HCT116 (cell line): ENCODE results near the gene ARMH4. TPM values are rescaled to one million over a fixed set of nuclear protein-coding genes. Genes with fewer than 3 reads are reported as not detected.

ENCODE experiments used
- ATAC-seq: fragments of 200-7000 bp; cut with Tn5 transposase; 2 replicates; pipeline ENCODE4 v1.9.1; 2020; ENCODE audit warnings: mild to moderate bottlenecking, moderate library complexity
- BruUV-seq: library from RNA; stranded (reverse); fragments of 400-500 nt; replicated peaks from 2 replicates; lab custom pipeline; 2021; lab: Mats Ljungman, UMichigan
- CTCF ChIA-PET: fragments of 300-600 bp; sonication (Branson Sonifier 250); formaldehyde crosslinking; loops from one replicate; lab custom pipeline; 2021; ENCODE audit warnings: antibody characterized with exemption; lab: Charles Lee
- POLR2A ChIA-PET: fragments of 300-600, 350-600 bp; sonication (Branson Sonifier 250); formaldehyde crosslinking; loops from one replicate; lab custom pipeline; 2021; ENCODE audit warnings: antibody characterized with exemption; lab: Charles Lee
- RAD21 ChIA-PET, 2 experiments: fragments of 300-600 bp; sonication (Branson Sonifier 250); formaldehyde crosslinking; loops; one replicate each; lab custom pipeline; 2023; ENCODE audit warnings: low total read pairs in 2 of 2; ENCODE audit not compliant: uncharacterized antibody in 2 of 2, unreplicated experiment in 2 of 2, low non-redundant PET in 1 of 2; lab: Charles Lee
- DNase-seq: peaks from one replicate; pipeline ENCODE4 v3.0.0-alpha.2; 2010; ENCODE audit warnings: low read depth, low spot score
- H2AFZ ChIP-seq: fragments of 200-600 bp; shearing (Covaris generic), sonication (generic); 2 replicates; pipeline ENCODE4 v1.6.1; 2017; ENCODE audit warnings: low read depth, mixed run types, mixed read lengths, antibody characterized with exemption, low read length; ENCODE audit not compliant: poor library complexity, severe bottlenecking
- H3K27ac ChIP-seq: 2 replicates; pipeline ENCODE4 v1.5.1; 2012; ENCODE audit warnings: low read depth, low read length
- H3K27me3 ChIP-seq: fragments of 200-600 bp; sonication (generic); 2 replicates; pipeline ENCODE4 v1.6.1; 2016; ENCODE audit warnings: mixed run types, low read length, mixed read lengths; ENCODE audit not compliant: insufficient read depth
- H3K36me3 ChIP-seq, 2 experiments: fragments of 200-500 bp in 1 of 2; fragments of 200-600 bp in 1 of 2; sonication (Bioruptor generic) in 1 of 2; sonication (generic) in 1 of 2; 2 replicates each; pipeline versions ENCODE4 v1.5.1 to v1.6.1; 2014 to 2016; ENCODE audit warnings: low read length in 2 of 2, inconsistent platforms in 1 of 2, mixed read lengths in 1 of 2, mixed run types in 1 of 2; ENCODE audit not compliant: insufficient read depth in 2 of 2, control insufficient read depth in 1 of 2
- H3K4me1 ChIP-seq, 2 experiments: fragments of 200-600 bp in 1 of 2; sonication (generic) in 1 of 2; 2 replicates each; pipeline versions ENCODE4 v1.5.1 to v1.6.1; 2012 to 2017; ENCODE audit warnings: low read length in 2 of 2, inconsistent platforms in 1 of 2, mild to moderate bottlenecking in 1 of 2, mixed read lengths in 1 of 2, mixed run types in 1 of 2, moderate library complexity in 1 of 2; ENCODE audit not compliant: insufficient read depth in 2 of 2, control insufficient read depth in 1 of 2
- H3K4me2 ChIP-seq: fragments of 200-600 bp; sonication (generic); 2 replicates; pipeline ENCODE4 v1.6.1; 2017; ENCODE audit warnings: mixed run types, low read length, mixed read lengths
- H3K4me3 ChIP-seq, 2 experiments: fragments of 200-600 bp in 1 of 2; sonication (generic) in 1 of 2; replicated peaks in 1 of 2; 2 replicates each; pipeline ENCODE4 v1.5.1; 2011 to 2016; ENCODE audit warnings: low read length in 2 of 2, control low read depth in 1 of 2, low read depth in 1 of 2, mild to moderate bottlenecking in 1 of 2, mixed read lengths in 1 of 2, mixed run types in 1 of 2
- H3K79me2 ChIP-seq: fragments of 200-600 bp; sonication (generic); 2 replicates; pipeline ENCODE4 v1.6.1; 2017; ENCODE audit warnings: mild to moderate bottlenecking, mixed run types, low read length, moderate library complexity, mixed read lengths; ENCODE audit not compliant: insufficient read depth
- H3K9ac ChIP-seq: fragments of 200-600 bp; sonication (generic); 2 replicates; pipeline ENCODE4 v1.6.1; 2016; ENCODE audit warnings: low read length, mixed read lengths
- H3K9me2 ChIP-seq: fragments of 200-600 bp; sonication (generic), shearing (Covaris generic); 2 replicates; pipeline ENCODE4 v1.6.1; 2017; ENCODE audit warnings: mixed run types, mild to moderate bottlenecking, moderate library complexity; ENCODE audit not compliant: insufficient read depth
- H3K9me3 ChIP-seq, 2 experiments: fragments of 200-500 bp in 1 of 2; fragments of 200-600 bp in 1 of 2; sonication (Bioruptor generic) in 1 of 2; sonication (generic) in 1 of 2; 2 replicates each; pipeline ENCODE4 v1.6.1; 2014 to 2017; ENCODE audit warnings: low read length in 2 of 2, mixed read lengths in 2 of 2, inconsistent platforms in 1 of 2, low read depth in 1 of 2, mild to moderate bottlenecking in 1 of 2, mixed run types in 1 of 2, moderate library complexity in 1 of 2; ENCODE audit not compliant: control insufficient read depth in 1 of 2, insufficient read depth in 1 of 2
- H4K20me1 ChIP-seq: fragments of 200-600 bp; sonication (generic), shearing (Covaris generic); 2 replicates; pipeline ENCODE4 v1.6.1; 2017; ENCODE audit warnings: mixed run types, mild to moderate bottlenecking, moderate library complexity; ENCODE audit not compliant: insufficient read depth
- ATF3 ChIP-seq: IDR thresholded peaks from 2 replicates; pipeline ENCODE4 v1.6.1; 2012
- CEBPB ChIP-seq: IDR thresholded peaks from 2 replicates; pipeline ENCODE4 v1.6.1; 2012; ENCODE audit warnings: low read depth
- CTCF ChIP-seq, 3 experiments: fragments of 200-600 bp in 1 of 3; sonication (generic) in 1 of 3; IDR thresholded peaks in 2 of 3; conservative IDR thresholded peaks in 1 of 3; 2 replicates each; pipeline ENCODE4 v1.5.1; 2012 to 2017; ENCODE audit warnings: low read depth in 2 of 3, low read length in 2 of 3, antibody characterized with exemption in 1 of 3, borderline replicate concordance in 1 of 3, control low read depth in 1 of 3, mild to moderate bottlenecking in 1 of 3, mixed read lengths in 1 of 3, mixed run types in 1 of 3, moderate library complexity in 1 of 3; ENCODE audit not compliant: insufficient read depth in 1 of 3
- ELF1 ChIP-seq: IDR thresholded peaks from 2 replicates; pipeline ENCODE4 v1.6.1; 2012; ENCODE audit warnings: low read depth, borderline replicate concordance
- EZH2phosphoT487 ChIP-seq: fragments of 200-600 bp; IDR thresholded peaks from 2 replicates; pipeline ENCODE4 v1.6.1; 2018; ENCODE audit warnings: antibody characterized with exemption, borderline replicate concordance
- JUND ChIP-seq: IDR thresholded peaks from 2 replicates; pipeline ENCODE4 v1.6.1; 2012
- MAX ChIP-seq: IDR thresholded peaks from 2 replicates; pipeline ENCODE4 v1.6.1; 2012
- POLR2A ChIP-seq: IDR thresholded peaks from 2 replicates; pipeline ENCODE4 v1.7.0; 2011; ENCODE audit warnings: borderline replicate concordance; ENCODE audit not compliant: insufficient read depth, insufficient read length; ENCODE audit errors: extremely low read depth
- SIN3A ChIP-seq: IDR thresholded peaks from 2 replicates; pipeline ENCODE4 v1.6.1; 2012; ENCODE audit warnings: low read depth
- SP1 ChIP-seq: IDR thresholded peaks from 2 replicates; pipeline ENCODE4 v1.6.1; 2012; ENCODE audit warnings: low read depth
- SRF ChIP-seq: IDR thresholded peaks from 2 replicates; pipeline ENCODE4 v1.6.1; 2012; ENCODE audit warnings: low read depth
- TCF7L2 ChIP-seq: IDR thresholded peaks from 2 replicates; pipeline ENCODE4 v1.7.0; 2011; ENCODE audit warnings: borderline replicate concordance, inconsistent platforms; ENCODE audit not compliant: insufficient read depth, insufficient read length; ENCODE audit errors: extremely low read depth
- YY1 ChIP-seq: IDR thresholded peaks from 2 replicates; pipeline ENCODE4 v1.6.1; 2011; ENCODE audit warnings: low read length, low read depth, moderate library complexity, mild to moderate bottlenecking; ENCODE audit not compliant: insufficient replicate concordance; ENCODE audit errors: extremely low read depth
- ZBTB33 ChIP-seq: IDR thresholded peaks from 2 replicates; pipeline ENCODE4 v1.6.1; 2011; ENCODE audit warnings: mild to moderate bottlenecking, low read length, moderate library complexity; ENCODE audit not compliant: insufficient replicate concordance; ENCODE audit errors: extremely low read depth
- ZFX ChIP-seq: fragments of 450-650 bp; IDR thresholded peaks from 2 replicates; pipeline ENCODE4 v1.6.1; 2017
- intact Hi-C: fragments of 100-400 bp; cut with micrococcal nuclease; formaldehyde crosslinking; loops from 2 replicates; pipeline ENCODE4 v1.10.0; 2022
- total RNA-seq: library from RNA; stranded (reverse); gene quantifications from one replicate; pipeline ENCODE4 v1.2.1, GENCODE V29; 2021; ENCODE audit not compliant: unreplicated experiment

ARMH4 gene
- total RNA-seq, 1 experiment from 2014 or later: 1.7 TPM

- H3K4me2 ChIP-seq: no peak overlapping the region
- H3K79me2 ChIP-seq: no peaks in the 10 kb centered on the region
- no TSS peak for BruUV-seq
- ATAC-seq (no peak), DNase-seq (no peak)
- ChIA-PET RAD21 (no interaction called here), POLR2A (no interaction called here)
- no peak overlapping the region for H3K9ac ChIP-seq
- no peak overlapping the region for H3K27ac ChIP-seq
- no peaks in the 10 kb centered on the region for H3K4me1 ChIP-seq
- H3K36me3 ChIP-seq: no peaks in the 10 kb centered on the region
- H4K20me1 ChIP-seq: no peaks in the 10 kb centered on the region
- no peaks in the 10 kb centered on the region for H3K9me3 ChIP-seq
- H3K9me2 ChIP-seq: no peaks in the 10 kb centered on the region
- no peak overlapping the region for H3K4me3 ChIP-seq
- H3K27me3 ChIP-seq: no peaks in the 10 kb centered on the region
- TF ChIP-seq ZFX (no peak), SIN3A (no peak), ELF1 (no peak), YY1 (no peak), EZH2phosphoT487 (no peak), MAX (no peak), POLR2A (no peak), CTCF (IDR thresholded peaks at IDR 0.05 in 2 of 3, conservative IDR thresholded peaks at IDR 0.05 in 1 of 3; ENCODE audit: borderline replicate concordance in 1 of 3, insufficient read depth in 1 of 3, low read depth in 2 of 3, low read length in 2 of 3) (no peak), ATF3 (no peak), SRF (no peak), ZBTB33 (no peak), JUND (no peak), TCF7L2 (no peak), CEBPB (no peak), SP1 (no peak)
- TF ChIP-seq, all 23 proteins: peak for 0
- H2AFZ ChIP-seq: no peak overlapping the region
- intact Hi-C loops: no loop called here
- CTCF ChIA-PET: no interaction called here
Observed at GRCh38 chr14:58160561-58160960, 8.5 kb upstream of the ARMH4 start.
